ENCODE results near the gene SMPX. TPM values are rescaled to one million over a fixed set of nuclear protein-coding genes. Genes with fewer than 3 reads are reported as not detected.

The SMPX gene
- polyA plus RNA-seq, 1 of the 3 experiments (the other 2 are of a cell fraction) = not detected

GRCh38 chrX:21658746-21659145 is 99.2 kb downstream of the SMPX start:
- Histone ChIP-seq H3K27ac (ENCODE audit: low read depth in 2 of 2, low read length in 1 of 2) (no peak overlapping the region), H3K27me3 (ENCODE audit: insufficient read depth) (no peaks in the 10 kb centered on the region), H3K9me3 (no peaks in the 10 kb centered on the region), H3K9ac (no peak overlapping the region), H3F3A (replicated peaks; ENCODE audit: insufficient read depth) (no peaks in the 10 kb centered on the region), H3K79me2 (ENCODE audit: insufficient read depth) (no peaks in the 10 kb centered on the region), H2AFZ (ENCODE audit: low read depth) (no peak overlapping the region), H3K4me1 (ENCODE audit: control insufficient read depth in 1 of 2, insufficient read depth in 2 of 2, low read depth in 1 of 2, low read length in 1 of 2) (no peaks in the 10 kb centered on the region), H3K4me3 (ENCODE audit: low read depth in 2 of 2, low read length in 1 of 2) (no peak overlapping the region), H4K20me1 (ENCODE audit: insufficient read depth) (no peaks in the 10 kb centered on the region), H3K9me2 (no peaks in the 10 kb centered on the region), H3K4me2 (no peak overlapping the region), H3K36me3 (replicated peaks in 1 of 2; ENCODE audit: control insufficient read depth in 1 of 2, insufficient read depth in 2 of 2, low read length in 1 of 2) (no peaks in the 10 kb centered on the region)
- WGBS (ENCODE audit: low lambda C conversion rate) = 48% methylated on average over 18 of the region's 23 CpGs
- CTCF ChIA-PET = no interaction called here
- TF ChIP-seq USF1 (IDR thresholded peaks at IDR 0.05; ENCODE audit: borderline replicate concordance, low read depth) (no peak), NRF1 (IDR thresholded peaks at IDR 0.05; ENCODE audit: low read depth, low read length) (no peak), YY1 (IDR thresholded peaks at IDR 0.05; ENCODE audit: low read depth) (no peak), RXRA (IDR thresholded peaks at IDR 0.05; ENCODE audit: borderline replicate concordance, low read depth) (no peak), ELF1 (IDR thresholded peaks at IDR 0.05) (no peak), TEAD4 (IDR thresholded peaks at IDR 0.05; ENCODE audit: borderline replicate concordance, insufficient read depth) (no peak), RAD21 (IDR thresholded peaks at IDR 0.05; ENCODE audit: low read length) (no peak), POLR2AphosphoS5 (IDR thresholded peaks at IDR 0.05; ENCODE audit: low read depth, low read length) (no peak), GATA2 (CRISPR knock-in tag; IDR thresholded peaks at IDR 0.05) (no peak), GABPA (IDR thresholded peaks at IDR 0.05; ENCODE audit: low read depth) (no peak), EP300 (IDR thresholded peaks at IDR 0.05; ENCODE audit: borderline replicate concordance in 1 of 2, low read depth in 1 of 2, low read length in 1 of 2) (no peak), CHD2 (IDR thresholded peaks at IDR 0.05; ENCODE audit: low read length, partially characterized antibody) (no peak)
- TF ChIP-seq, protein P1, sequence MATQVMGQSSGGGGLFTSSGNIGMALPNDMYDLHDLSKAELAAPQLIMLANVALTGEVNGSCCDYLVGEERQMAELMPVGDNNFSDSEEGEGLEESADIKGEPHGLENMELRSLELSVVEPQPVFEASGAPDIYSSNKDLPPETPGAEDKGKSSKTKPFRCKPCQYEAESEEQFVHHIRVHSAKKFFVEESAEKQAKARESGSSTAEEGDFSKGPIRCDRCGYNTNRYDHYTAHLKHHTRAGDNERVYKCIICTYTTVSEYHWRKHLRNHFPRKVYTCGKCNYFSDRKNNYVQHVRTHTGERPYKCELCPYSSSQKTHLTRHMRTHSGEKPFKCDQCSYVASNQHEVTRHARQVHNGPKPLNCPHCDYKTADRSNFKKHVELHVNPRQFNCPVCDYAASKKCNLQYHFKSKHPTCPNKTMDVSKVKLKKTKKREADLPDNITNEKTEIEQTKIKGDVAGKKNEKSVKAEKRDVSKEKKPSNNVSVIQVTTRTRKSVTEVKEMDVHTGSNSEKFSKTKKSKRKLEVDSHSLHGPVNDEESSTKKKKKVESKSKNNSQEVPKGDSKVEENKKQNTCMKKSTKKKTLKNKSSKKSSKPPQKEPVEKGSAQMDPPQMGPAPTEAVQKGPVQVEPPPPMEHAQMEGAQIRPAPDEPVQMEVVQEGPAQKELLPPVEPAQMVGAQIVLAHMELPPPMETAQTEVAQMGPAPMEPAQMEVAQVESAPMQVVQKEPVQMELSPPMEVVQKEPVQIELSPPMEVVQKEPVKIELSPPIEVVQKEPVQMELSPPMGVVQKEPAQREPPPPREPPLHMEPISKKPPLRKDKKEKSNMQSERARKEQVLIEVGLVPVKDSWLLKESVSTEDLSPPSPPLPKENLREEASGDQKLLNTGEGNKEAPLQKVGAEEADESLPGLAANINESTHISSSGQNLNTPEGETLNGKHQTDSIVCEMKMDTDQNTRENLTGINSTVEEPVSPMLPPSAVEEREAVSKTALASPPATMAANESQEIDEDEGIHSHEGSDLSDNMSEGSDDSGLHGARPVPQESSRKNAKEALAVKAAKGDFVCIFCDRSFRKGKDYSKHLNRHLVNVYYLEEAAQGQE (IDR thresholded peaks at IDR 0.05; ENCODE audit: low read depth, low read length) = no peak
- DNase-seq = no peak
- POLR2A ChIA-PET = no interaction called here

DNA sequence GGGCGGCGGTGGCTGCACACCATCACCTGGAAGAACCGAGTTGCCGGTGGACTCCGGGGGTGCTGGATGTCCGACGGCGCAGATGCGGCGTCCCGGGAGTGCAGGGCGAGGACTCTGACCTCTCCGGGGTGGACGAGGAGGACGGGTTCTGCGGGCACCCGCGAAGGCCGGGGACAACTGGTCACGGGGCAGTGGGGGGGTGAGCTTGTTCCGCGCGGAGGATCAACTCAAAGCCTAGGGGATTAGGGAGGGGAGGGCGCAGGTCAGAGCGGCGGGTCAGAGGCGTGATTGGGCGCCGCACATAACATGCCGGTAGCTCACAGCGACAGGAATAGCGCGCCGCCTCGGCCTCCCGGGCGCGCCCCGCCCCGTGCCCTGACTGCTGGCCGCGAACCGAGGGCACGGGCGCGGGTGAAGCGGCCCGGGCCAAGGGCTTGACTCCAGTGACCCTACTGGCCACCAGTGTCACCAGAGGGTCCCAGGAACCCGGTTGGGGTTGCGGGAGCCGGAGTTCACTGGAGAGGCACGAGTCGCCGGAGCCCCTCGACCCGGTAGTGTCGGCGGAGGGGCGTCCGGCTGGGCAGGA is 99.7 kb downstream of the SMPX start, which contains the start of gene KLHL34:
TSS of gene KLHL34 (minus strand) at position 179 of the 586 bp plus-strand sequence. CDS start 542 bp downstream, outside the sequence.
- CTCF ChIA-PET = no interaction called here
- POLR2A ChIA-PET = no interaction called here
- H3K36me3 ChIP-seq (replicated peaks in 1 of 2; ENCODE audit: control insufficient read depth in 1 of 2, insufficient read depth in 2 of 2, low read length in 1 of 2) = no peaks in the 10 kb centered on the region
- H3K79me2 ChIP-seq (ENCODE audit: insufficient read depth) = no peaks in the 10 kb centered on the region
- H3K4me3 ChIP-seq (ENCODE audit: low read depth in 2 of 2, low read length in 1 of 2) = no peak within 1 kb of the TSS
- H3K27me3 ChIP-seq (ENCODE audit: insufficient read depth) = no peaks in the 10 kb centered on the region
- 89% methylated on average over 37 of the region's 60 CpGs for WGBS (ENCODE audit: low lambda C conversion rate)
- no peaks in the 10 kb centered on the region for H3K4me1 ChIP-seq (ENCODE audit: control insufficient read depth in 1 of 2, insufficient read depth in 2 of 2, low read depth in 1 of 2, low read length in 1 of 2)
- no peak for TF ChIP-seq FOXM1 (IDR thresholded peaks at IDR 0.05; ENCODE audit: low read depth)
- no peak for TF ChIP-seq FOXJ3 (CRISPR knock-in tag; IDR thresholded peaks at IDR 0.05)
- no peak for TF ChIP-seq SIN3A (IDR thresholded peaks at IDR 0.05; ENCODE audit: borderline replicate concordance, low read depth, low read length)
- no peak for TF ChIP-seq YY1 (IDR thresholded peaks at IDR 0.05; ENCODE audit: low read depth)
- no peak for TF ChIP-seq NFIC (IDR thresholded peaks at IDR 0.05; ENCODE audit: borderline replicate concordance)
- TF ChIP-seq, protein P2, sequence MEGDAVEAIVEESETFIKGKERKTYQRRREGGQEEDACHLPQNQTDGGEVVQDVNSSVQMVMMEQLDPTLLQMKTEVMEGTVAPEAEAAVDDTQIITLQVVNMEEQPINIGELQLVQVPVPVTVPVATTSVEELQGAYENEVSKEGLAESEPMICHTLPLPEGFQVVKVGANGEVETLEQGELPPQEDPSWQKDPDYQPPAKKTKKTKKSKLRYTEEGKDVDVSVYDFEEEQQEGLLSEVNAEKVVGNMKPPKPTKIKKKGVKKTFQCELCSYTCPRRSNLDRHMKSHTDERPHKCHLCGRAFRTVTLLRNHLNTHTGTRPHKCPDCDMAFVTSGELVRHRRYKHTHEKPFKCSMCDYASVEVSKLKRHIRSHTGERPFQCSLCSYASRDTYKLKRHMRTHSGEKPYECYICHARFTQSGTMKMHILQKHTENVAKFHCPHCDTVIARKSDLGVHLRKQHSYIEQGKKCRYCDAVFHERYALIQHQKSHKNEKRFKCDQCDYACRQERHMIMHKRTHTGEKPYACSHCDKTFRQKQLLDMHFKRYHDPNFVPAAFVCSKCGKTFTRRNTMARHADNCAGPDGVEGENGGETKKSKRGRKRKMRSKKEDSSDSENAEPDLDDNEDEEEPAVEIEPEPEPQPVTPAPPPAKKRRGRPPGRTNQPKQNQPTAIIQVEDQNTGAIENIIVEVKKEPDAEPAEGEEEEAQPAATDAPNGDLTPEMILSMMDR (IDR thresholded peaks at IDR 0.05) = no peak
- no peak for TF ChIP-seq TCF12 (IDR thresholded peaks at IDR 0.05)
- TF ChIP-seq GABPA (IDR thresholded peaks at IDR 0.05; ENCODE audit: low read depth) = no peak
- no peak for TF ChIP-seq TAF1 (IDR thresholded peaks at IDR 0.05; ENCODE audit: borderline replicate concordance, low read depth, low read length)
- no peak within 1 kb of the TSS for H2AFZ ChIP-seq (ENCODE audit: low read depth)
- DNase-seq = peak; percentile 14
- H3K27ac ChIP-seq (ENCODE audit: low read depth in 2 of 2, low read length in 1 of 2) = no peak within 1 kb of the TSS
- no peaks in the 10 kb centered on the region for H3F3A ChIP-seq (replicated peaks; ENCODE audit: insufficient read depth)
- no peaks in the 10 kb centered on the region for H3K9me3 ChIP-seq
- H3K9ac ChIP-seq = no peak within 1 kb of the TSS
- H3K9me2 ChIP-seq = no peaks in the 10 kb centered on the region
- H3K4me2 ChIP-seq = no peak within 1 kb of the TSS
- H4K20me1 ChIP-seq (ENCODE audit: insufficient read depth) = no peaks in the 10 kb centered on the region
